SKM-1 treated with dmso at 0.1 percent for 144 hours (cell line): ENCODE measurements around the gene EPN2.
"Not testable (repeated sequence)": the region's sequence is repeated elsewhere in the genome, so short reads cannot be mapped to it uniquely, and the experiment has no call there.

ENCODE experiments used
- DNase-seq: peaks from one replicate; lab custom pipeline; 2025; ENCODE audit not compliant: unreplicated experiment; lab: John Stamatoyannopoulos, UW

The EPN2 gene

DNA sequence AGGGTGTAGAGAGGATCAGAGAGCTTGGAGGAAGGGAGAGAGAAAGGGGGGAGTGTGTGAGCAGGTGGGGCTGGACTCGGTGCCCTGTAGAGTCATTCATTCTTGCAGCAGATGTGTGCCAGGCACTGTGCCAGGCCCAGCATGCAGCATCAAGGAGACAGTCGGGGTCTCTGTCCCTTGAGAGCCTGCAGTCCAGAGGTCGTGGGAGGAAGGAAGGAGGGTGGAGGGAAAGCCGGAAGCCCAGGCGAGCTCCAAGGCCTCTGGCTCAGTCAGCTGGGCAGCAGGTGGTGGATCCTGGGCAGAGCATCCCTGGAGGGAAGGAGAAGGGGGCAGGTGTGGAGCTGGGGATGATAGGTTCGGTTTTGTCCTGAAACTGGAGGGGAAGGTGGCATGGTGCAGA, 27.5 kb downstream of the EPN2 start:
- DNase-seq, result no peak

DNA sequence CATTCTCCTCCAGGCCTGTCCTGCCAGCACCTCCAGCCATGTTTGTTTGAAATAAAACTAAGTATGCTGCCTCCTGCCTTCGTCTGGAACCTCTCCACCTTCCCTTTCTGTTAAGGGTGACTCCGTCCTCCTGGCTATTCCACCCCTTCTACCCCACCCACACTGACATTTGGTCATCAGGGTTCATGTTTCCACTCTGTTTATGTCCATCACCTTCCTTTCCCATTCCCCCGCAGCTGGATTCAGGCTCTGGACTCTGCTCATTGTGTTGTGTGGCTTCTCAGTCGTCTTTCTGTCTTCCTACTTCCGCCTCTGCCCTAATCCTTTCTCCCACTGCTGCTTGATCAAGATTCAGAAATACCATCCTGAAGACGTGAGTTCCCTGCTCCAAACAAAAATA, 28.6 kb downstream of the EPN2 start:
- no peak for DNase-seq

DNA sequence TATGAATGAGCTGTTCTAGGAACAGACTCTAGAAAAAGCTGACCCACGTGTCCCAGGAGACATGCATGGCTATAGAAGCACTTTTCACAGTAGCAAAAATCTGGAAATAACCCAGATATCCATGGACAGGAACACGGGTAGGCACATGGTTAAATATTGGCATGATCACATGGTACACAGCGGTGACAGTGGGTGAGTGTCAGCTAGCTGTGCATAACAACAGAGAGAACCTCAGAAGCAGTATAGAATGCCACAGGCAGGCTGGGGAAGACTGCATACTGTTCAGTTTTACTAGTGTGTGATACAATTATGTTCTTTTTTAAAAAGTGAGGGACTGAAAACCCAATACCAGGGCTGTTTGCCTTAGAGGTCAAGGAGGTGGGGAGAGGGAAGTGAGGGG, 31.4 kb downstream of the EPN2 start:
- no peak for DNase-seq

DNA sequence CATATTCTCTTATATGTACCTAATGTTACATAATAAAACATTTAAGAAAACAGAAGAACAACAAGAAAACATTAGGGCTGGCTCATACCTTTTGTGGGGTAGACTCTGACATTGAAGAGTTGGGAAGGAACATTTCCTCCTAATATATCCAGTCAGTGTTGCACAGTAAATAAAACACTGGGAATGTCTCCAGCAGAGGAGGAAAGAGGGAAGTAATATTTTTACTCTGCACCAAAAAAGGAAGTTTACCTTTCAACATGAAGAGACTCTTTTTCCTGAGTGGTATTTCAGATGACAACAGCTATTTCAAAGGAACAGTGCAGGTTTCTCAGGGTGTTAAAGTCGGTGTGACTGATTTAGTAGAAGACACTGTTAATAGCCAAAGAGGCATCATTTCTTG, 31.9 kb downstream of the EPN2 start:
- DNase-seq, result peak; percentile 50

DNA sequence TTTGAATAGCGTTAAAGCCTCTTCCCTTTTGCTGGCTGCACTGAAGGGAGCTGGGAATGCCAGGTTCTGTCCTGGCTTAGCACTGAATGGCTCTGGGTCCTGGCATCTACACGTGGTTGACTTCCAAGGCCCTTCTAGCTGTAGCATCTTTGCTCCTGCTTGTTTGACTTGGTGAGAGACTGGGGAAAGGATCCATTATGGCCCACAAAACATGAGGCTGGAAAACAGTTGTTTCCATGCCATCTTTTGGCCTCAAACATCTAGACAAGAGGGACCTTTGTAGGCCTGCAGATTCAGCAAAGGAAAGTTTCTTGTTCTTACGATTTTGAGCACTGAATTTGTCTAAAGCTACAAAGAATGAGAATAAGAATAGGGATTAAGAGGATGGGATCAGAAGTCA, 32.5 kb downstream of the EPN2 start:
- no peak for DNase-seq

DNA sequence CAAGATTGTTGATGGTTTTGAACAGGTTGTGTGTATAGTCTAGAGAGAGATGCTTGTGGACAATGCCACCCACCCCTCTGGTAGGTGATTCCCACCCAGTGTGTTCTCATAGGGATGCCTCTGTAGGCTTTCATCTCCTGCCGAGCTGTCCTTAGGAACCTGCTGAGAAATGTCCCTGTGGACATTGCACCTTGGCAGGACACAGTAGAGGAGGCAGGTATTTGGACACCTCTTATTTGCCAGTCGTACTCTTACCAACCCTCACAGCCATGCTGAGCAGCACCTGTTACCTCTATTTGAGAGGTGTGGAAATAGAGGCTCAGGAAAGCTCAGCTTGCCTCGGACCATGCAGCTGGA, 33.2 kb downstream of the EPN2 start:
- DNase-seq, result no peak

DNA sequence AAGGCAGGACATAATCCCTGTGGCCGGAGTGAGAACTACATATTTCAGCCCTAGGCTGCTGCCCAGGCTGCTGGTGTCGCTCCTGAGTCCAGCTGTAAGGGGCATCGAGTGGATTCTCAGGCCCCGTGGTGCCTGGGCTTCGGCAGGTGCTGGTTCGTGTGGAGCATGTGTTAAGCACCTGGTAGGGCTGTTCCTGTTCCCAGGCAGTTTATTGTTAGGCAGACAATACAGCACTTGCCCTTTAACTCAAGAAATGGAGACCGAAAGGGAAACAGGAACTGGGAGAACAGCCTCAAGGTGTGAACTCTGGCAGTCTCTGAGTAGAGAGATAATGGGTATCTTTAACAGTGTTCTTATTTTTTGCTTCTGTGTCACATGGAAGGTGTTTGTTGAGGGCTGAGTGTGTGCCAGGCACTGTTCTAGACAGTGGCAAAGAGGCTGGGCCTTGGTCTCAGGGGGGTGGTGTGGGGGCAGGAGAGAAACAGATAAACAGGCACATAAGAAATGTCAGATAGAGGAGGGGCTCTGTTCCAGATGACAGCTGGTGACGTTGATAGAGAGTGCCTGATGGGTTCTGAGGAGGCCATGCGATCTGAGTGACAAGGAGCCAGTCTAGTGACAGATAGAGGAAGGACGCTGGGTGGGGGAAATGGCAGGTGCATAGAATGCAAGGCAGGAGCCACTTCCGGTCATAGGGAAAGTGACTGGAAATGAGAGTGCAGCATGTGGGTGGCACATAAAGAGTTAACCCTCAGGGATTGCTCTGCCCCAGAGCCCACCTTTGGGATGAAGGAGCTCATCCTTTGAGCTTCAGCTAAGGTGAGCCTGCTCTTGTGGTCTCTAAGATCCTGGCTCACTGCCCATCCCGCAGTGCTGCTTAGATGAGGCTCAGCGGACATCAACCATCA, 33.8 kb downstream of the EPN2 start:
- DNase-seq, result no peak

DNA sequence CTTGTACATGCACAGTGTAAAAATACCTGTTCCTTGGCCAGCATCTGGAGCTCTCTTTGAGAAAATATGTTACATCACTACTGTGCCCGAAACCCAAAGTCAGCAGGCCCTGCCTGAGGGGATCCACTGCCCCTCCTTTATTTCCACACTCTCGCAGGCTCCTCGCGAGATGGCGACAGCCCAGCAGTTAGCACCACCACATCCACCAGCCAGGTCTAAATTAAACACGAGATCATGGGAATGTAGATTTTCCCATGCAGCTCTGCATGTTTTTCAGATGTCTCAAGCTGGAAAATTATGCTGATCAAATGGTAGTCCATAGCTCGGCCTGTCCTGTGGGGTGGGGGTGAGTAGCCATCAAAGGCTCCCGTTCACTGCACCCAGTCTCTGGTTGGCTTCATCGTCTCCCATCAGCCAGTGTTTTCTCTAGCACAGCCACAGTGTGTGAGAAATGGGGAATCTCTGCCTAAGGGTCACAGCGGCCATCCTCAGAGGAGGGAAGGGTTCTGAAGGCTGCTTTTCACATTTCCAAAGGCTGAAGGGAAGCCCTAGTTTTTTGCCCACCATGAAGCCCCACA, 34.7 kb downstream of the EPN2 start:
- no peak for DNase-seq

DNA sequence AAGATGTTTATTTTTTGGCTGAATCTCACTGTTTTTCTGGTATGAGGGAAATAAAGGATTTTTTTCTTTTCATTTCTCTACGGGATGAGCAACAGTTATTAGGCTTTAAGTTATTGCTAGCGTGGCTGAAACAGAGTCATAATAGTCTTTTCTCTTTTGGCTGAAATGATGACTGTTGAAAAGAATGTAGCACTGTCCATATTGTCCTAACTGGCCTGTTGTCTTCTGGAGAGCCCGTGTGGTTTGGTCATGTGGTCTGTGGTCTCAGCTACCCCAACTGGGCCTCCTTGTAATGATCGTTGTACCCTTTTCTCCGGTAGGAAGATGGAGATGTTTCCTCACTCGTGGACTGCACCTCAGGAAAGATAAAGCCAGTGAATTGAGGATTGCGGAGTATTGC, 36.6 kb downstream of the EPN2 start:
- no peak for DNase-seq

DNA sequence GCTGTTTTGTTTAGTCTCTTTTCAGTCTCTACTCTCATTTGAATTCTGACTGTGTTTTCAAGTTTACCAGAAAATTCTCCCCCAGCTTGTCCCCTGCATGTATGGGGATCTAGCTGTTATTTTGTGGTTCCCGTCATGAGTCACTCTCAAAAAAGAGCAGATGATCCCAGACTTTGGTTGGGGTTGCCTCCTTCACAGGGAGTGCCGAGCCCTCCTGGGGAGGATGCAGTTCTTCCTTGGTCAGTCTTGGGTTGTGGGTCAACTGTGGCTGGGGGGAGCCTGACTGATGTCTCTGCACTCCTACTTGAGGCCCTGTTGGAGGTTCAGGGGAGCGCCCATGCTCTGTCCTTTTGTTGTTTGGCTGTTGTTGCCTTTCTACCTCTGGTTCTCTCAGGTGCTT, 37.7 kb downstream of the EPN2 start:
- no peak for DNase-seq

DNA sequence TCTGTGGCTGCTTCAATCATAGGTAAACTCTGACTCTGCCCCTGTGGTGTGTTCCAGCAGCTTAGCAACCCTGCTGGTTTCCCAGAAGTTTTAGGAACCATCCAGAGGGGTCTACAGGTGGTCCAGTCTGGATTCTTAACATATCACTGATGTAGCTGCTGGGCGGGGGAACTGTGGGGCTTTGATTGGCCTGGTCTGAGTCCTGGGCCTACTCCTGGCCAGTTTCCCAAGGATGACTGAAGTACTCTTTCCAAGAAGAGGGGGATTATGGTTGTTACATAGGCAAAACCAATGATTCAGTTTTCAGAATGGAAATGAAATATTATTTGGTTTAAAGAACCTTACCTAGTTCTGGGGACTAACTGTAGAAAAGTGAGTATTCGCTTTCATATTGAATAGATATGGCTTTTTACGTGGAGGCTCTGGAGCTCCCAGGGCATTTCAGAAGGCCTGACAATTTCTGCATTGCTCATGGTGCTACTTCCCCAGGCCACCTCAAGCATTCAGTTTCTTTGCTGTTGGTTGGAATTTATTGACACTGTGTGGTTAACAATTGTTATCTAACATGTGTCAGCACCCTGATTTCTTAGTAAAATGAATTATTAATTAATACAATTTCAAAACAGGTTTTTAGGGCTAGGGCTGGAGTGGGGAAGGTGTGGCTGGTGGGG, 38.4 kb downstream of the EPN2 start:
- no peak for DNase-seq

DNA sequence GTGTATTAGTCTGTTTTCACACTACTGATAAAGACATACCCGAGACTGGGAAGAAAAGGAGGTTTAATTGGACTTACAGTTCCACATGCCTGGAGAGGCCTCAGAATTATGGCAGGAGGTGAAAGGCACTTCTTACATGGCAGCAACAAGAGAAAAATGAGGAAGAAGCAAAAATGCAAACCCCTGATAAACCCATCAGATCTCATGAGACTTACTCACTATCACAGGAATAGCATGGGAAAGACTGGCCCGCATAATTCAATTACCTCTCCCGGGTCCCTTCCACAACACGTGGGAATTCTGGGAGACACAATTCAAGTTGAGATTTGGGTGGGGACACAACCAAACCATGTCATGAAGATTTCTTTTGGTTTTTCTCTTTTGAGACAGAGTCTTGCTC, 41.1 kb downstream of the EPN2 start:
- DNase-seq, result not testable (repeated sequence)

DNA sequence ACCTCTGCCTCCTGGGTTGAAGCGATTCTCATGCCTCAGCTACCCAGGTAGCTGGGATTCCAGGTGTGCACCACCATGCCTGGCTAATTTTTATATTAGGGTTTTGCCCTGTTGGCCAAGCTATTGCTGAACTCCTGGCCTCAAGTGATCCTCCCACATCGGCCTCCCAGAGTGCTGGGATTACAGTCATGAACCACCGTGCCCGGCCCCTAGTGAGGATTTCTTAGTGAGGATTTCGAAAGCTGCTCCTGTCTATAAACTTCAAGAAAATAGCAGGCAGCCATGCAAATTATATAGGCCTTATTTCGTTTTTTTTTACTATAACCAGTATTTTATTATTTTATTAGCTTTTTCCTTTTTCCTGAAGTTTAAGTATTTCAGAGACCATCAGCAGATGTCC, 41.6 kb downstream of the EPN2 start:
- DNase-seq, result no peak

DNA sequence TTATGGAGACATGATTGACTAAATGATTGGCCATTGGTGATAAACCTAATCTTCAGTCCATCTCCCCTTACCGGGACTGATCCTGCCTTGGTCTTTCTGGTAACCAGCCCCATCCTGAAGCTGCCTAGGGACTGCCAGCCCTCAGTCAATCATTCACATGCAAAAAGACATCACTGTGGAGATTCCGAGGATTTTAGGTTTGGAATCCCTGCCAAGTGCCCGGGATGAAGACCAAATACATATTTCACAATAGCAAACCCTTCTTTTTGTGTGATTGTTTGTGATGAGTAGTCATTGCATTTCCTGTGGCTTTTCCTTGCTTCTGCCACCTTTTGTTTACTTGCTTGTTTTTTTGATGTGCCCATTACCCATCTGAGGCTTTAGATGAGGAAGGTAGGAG, 44.0 kb downstream of the EPN2 start:
- DNase-seq, result no peak

DNA sequence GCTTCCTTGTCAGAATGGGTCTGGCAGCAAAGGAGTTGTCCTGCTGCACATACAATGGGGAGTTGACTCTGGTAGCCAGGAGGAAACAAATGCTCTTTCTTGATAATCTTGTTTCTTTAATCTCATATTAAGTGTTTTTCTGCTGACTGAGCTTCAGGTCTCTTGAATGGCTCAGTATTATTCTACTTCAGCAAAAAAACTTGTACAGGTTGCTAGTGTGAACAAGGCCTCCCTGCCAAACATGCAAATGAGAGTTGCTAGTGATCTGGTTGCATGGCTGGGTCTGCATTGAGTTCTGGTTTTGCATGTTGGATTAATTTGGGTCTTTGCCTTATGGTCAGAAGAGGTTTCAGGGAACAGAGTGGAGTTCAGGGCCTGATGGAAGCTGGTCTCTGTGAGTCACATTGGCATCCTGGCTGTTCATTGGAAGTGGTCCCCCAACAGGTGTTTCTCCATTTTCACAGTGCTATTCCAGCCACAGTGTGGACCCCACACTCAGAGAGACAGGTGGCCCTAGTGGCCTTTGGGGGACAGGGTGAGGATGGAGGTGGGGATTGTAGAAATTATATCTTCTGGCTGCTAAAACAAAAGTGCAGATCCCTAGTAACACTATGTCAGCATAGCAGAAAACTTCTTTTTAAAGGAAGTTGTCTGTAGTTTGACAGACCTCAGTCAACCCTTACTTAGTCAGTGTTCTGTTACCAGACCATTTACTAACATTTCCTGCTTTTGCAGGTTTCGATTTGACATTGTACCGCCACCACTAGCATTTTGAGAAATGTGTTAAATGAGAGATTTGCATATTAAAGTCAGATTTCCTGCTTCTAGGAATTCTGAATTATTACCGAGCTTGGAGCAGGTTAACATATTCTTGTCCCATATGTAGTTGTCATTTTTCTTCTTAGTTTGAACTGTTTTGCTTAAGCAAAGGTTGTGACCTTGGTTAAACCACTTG, 47.1 kb downstream of the EPN2 start:
- no peak for DNase-seq

DNA sequence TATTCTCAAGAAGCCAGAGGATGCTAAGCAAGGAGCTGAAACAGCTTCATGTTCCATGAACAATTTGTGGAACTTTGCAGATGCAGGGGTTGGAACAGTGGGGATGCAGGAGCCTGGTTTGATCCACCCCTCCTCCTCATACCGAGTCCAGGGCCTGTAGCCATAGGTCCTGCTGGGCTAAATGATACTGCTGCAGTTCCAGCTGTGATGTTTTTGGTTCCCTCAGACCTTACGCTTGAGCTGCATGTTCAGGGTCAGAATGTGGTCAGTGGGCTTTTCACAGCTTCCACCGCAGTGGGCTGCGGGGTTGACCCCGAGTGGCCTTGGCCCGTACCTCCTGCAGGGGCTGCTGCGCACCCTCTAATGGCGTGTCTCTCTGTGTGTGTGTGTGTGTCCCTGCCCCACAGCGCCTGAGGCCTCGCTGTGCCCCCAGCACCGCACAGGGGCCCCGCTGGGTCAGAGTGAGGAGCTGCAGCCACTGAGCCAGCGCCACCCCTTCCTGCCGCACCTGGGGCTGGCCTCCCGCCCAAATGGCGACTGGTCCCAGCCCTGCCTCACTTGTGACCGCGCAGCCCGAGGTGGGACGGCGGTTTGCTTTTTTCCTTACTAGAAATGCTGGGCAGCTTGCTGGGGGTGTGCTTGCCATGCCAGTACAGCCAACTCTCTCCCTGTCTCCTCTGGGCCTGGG, 48.2 kb downstream of the EPN2 start:
- no peak for DNase-seq

DNA sequence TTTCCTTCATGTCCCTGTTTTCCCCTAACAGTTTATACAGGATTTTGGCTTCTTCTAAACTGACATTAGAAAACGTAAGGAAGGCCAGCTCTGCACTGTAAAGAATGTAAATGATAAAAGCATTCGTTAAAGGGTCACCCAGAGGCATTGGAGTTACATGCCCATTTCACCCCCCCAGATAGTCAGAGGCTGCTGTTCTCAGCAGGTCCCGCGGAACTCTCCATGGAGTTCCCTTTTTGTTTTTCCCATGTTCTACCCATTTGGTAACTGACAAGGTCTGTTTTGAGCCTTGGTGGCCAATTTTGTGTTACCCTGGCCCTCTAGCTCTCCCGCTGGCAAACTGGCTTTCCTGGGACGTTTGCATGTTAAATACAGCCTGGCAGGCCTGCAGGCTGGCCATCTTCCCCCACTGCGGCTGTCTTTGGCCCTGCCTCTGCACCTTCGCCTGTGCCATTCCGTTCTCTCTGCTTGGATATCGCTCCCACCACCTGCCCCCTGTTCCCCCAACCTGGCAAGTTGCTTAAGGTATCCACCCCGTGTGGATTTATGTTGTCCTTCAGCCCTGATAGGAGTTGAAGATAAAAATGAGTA, 49.7 kb downstream of the EPN2 start:
- DNase-seq, result no peak

DNA sequence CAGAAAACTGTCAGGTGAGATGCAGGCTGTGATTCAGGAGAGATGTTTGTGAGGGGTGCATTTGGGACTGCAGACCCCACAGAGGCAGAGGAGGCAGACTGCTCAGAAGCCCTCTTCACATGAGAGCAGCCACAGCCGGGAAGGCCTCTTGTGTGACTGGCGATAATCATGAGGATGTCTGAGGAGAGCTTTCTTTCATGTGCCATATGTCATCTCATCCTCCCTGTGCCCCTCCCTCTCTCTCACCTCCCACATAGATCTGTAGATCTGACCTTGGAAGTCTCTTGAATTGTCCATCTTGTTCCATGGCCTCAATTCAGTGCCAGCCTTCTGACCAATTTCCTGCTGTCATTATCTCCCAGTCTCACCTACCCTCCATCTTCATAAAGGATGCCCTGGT, 50.5 kb downstream of the EPN2 start:
- DNase-seq, result no peak

DNA sequence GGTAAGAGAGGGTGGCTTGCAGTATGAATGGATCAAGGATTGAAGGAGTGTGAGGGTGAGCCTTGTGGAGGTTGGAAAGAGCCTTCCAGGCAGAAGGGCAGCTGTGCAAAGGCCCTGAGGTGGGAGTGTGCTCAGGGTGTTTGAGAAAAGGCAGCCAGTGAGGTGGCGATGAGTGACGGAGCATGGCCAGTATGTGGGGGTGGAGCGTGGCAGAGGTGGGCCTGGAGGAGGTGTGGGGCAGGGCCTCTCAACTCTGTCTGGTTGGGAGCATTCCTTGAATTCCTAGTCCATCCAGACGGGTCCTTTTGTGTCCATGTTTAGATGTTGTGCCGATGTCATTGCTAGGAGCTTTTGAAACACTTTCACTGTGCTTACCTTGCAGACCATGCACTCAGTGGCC, 51.3 kb downstream of the EPN2 start:
- DNase-seq, result no peak

DNA sequence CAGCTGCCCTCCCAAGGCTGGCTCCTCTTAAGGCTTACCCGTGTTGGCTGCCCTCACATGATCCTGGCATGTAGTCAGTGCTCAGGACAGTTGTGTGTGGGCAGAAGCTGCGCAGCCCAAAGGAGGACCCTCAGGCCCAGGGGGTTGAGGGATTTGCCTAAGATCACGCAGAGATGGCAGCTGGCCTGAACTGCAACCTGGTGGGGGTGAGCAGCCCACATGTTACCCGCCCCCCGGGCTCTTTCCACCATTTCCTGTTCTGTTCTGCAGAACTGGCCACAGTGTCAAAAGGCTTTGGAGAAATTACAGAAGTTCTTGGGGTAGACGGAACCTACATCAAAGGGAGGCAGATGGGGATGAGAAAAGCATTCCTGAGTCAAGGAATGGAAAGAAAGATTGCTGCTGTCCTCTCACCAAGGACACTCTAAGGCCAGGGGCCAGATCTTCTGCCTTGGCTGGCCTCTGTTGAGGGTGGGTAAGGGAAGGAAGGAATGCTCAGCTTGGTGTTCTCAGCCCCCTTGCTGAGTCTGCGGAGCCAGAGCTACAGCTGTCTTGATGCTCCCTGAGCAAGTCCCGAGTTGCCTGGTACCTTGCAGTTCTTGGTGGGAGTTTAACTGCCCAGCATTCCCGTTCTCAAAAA, 53.0 kb downstream of the EPN2 start:
- peak; percentile 32 for DNase-seq
